HG03103 (cell line): Measurements from ENCODE around the gene ICAM2.
"Not testable (repeated sequence)": the region's sequence is repeated elsewhere in the genome, so short reads cannot be mapped to it uniquely, and the experiment has no call there.

Experiments used
- ATAC-seq: cut with Tn5 transposase; IDR thresholded peaks from one replicate; pipeline ENCODE4 v1.9.1; 2021; ENCODE audit warnings: low read depth; ENCODE audit not compliant: unreplicated experiment

ICAM2 gene

DNA sequence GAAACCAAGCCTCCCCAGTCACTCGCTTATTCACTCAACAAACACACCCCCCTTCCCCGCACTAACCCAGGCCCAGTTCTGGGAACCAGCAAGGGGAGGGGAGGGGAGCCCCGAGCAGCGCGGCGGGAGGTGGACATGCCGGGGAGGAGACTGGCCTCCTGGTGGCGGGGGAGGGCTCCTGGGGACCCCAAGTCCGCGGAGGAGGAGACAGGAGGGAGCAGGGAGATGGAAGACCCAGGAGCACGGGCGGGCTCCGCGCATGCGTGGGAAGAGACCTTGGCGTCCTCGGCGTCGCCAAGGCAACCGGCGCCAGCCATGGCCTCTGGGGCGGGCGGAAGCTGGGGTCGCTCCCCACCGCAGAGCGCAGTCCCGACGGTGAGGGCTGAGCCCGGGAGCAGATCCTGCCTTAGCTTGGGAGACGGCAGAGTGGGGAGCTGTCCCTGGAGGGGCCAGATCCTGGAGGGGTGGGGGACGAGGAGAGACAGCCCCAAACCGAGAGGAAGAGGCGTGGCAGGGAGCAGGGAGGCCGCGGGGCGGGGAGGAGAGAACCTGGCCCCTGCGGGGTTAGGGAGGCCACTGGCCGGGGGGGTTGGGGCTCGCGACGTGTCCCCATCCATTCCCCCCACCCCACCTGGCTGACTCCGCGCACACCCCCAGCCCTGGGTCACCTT, 22.2 kb downstream of the ICAM2 start, which contains the start of gene PRR29:
Gene PRR29 (plus strand): TSS at position 302 of the 671 bp plus-strand sequence. CDS start 14 bp downstream, at position 316.
- no peak for ATAC-seq

- no peak for ATAC-seq
These were observed 22.9 kb downstream of the ICAM2 start for GRCh38 chr17:63997341-63998048.

- no peak for ATAC-seq
These were observed 23.8 kb downstream of the ICAM2 start for GRCh38 chr17:63996430-63997182.

- ATAC-seq, result no peak
These were observed 24.8 kb downstream of the ICAM2 start for GRCh38 chr17:63995626-63996025.

GRCh38 chr17:63993368-63993985, 27.0 kb downstream of the ICAM2 start:
- no peak for ATAC-seq

GRCh38 chr17:63991611-63992010, 28.8 kb downstream of the ICAM2 start:
- no peak for ATAC-seq

DNA sequence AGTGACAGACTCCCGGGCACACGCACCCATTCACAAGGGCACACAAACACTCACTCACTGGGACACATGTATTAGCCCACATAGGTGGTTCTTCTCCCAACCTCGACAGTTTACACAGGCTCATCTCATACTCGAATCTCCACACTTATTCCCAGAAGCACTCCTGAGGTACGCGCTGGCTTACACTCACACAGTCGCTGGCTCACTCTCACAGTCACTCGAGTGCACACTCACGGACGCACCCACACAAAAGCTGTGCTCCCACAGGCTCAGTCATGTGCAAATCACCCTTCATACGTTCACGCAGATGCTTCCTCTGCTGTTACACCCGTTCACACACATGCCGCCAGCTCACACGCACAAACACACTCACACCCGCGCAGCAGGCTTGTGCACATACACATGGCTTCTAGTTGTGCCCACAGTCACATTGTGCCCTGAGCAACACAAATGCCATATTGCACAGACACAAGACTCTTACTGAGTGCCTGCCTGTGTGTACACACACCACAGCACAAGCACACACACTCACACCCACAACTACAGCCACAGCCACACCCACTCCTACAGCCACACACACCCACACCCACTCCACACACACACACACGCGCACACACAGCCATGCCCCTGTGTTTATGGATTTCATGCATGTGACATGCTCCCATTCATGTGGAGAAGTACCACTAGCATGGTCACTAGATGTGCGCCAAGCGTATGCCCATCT, 30.6 kb downstream of the ICAM2 start:
- ATAC-seq, result no peak

DNA sequence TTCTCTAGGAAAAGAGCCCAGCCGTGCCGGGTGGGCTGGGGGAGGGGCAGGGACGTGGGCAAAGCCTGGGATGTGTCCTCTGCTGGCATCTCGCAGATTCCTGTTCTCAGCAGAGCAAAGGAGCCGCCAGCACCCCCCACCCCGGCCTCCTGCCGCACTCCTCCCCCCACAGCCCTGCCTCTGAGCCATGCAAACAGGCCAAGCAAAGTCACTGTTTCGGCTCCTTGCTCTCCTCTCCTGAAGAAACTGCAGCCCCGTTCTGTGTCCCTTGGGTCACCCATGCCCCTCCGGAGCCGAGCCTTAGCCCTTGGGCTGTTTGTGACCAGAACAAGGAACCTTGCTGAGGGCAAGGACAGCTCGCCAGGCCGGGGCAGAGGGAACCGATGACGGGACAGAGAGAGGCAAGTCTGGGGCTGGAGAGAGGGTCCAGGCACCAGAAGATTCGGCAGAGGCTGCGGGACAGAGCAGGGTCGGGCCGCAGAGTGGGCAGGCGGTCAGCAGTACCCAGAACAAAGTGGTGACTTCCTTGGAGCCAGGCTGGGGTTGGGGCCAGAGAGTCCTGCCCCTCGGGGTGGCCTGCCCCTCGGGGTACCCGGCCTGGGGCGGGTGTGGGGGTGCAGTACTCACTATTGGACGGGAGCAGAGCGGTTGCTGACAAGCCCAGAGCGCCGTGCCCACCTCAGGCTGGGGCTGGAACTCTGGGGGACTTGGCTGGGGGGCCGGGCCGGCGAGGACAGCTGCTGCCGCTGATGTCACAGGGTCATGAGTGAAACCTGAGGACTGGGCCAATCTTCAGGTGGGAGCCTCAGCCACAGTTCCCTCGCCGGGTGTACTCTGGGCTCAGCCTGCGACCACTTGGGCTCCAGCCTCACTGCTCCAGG, 31.5 kb downstream of the ICAM2 start:
- no peak for ATAC-seq

DNA sequence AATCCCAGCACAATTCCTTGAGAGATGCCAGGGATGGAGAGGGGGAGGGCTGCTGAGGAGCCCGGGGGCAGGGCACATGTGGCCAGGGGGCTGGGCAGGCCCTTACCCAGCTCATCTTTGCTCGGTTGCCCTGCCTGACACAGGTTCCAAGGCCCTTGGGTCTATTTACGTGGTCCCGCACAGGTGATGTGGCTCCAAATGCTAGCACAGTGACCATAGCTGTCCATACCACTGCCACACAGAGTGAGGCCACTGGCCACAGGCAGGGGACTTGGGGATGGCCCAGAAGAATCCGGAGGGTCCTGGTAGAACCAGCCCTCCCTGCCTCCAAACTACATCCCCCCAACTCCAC, 32.3 kb downstream of the ICAM2 start:
- ATAC-seq, result no peak

DNA sequence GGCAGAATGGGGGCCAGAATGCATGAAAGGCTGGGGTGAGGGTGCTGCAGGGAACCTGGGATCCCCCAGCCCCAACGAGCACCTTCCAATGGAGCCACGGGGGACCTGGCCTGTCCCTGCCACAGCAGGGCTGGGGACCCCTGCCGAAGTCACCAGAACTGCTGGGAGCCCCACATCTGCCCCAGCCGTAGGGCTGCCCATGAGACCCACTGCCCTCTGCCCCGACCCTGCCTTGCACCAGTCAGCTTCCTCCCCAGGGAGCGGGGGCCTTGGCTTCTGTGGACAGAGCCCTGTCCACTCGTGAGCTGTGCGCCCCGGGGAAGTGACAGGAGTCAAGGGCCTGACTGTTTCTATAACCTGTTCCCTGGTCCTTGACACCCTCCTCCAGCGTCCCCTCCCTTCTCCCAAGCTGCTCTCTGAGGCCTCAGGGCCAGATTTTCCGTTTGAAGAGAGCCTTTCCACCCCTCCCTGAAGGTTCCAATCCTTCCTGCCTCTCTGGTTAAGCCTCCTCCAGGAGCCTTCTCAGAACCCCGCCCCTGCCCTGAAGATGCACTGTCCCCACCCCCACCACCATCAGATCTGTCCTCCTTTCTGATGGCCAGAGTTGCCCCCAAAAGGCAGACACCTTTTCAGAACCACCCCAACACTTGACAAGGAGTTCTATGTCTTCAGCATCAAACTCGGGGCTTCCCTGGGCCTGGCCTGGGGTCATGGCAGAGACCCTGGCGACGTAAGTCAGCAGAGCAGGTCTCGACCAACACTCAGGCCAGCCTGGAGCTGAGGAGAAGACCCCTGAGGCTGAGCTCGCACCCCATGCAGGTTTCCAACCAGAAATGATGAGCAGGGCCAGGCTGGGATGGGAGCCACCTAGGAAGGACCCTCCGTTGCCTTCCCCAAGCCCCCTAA, 33.0 kb downstream of the ICAM2 start:
- ATAC-seq, result no peak

DNA sequence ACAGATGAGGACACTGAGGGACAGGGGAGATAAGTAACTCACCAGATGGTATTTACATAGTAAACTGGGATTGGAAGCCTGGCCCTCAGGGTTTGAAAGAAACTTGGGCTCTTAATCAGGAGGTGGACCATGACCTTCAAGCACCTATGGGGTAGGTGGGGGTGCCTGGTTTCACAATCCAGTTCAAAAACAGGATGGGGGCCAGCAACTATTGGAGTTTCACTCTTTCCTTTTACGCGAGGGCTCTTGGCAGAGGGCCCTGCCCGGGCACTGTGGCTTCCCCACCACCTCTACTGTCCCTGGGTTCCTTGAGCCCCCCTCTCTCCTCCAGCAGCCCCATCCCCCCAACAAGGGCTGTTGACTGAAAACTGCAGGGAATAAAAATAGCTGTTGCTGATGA, 33.6 kb downstream of the ICAM2 start:
- ATAC-seq, result no peak

DNA sequence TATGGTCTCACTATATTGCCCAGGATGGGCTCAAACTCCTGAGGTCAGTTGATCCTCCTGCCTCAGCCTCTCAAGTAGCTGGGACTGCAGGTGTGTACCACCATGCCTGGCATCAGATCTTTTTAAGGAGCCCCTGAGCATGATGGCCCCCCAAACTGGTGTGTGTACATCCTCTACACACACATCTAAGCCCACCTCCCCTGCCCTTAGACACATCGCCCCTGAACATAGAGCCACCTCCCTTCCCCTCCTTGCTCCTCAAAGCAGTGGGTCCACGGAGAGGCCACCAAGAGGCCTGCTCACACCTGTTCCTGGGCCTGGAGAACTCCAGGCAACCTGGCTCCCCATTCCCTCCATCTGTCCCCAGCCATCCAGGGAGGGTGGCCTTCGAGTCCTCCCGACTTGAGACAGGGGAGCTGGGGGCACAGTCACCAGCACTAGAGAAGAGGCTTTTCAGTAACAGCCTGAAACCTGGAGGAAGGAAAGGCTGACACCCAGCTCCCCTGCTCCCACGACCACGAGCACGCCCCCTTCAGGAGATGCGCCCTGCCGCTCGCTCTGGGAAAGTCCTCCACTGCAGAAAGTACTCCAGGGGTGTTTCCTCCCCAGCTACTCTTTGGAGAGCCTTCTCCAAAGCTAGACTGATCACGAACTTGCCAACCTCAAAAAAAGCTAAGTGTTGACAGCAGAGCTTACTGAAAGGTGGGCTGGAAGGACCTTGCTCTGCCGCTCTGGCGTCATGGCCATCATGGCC, 34.9 kb downstream of the ICAM2 start:
- ATAC-seq, result no peak

DNA sequence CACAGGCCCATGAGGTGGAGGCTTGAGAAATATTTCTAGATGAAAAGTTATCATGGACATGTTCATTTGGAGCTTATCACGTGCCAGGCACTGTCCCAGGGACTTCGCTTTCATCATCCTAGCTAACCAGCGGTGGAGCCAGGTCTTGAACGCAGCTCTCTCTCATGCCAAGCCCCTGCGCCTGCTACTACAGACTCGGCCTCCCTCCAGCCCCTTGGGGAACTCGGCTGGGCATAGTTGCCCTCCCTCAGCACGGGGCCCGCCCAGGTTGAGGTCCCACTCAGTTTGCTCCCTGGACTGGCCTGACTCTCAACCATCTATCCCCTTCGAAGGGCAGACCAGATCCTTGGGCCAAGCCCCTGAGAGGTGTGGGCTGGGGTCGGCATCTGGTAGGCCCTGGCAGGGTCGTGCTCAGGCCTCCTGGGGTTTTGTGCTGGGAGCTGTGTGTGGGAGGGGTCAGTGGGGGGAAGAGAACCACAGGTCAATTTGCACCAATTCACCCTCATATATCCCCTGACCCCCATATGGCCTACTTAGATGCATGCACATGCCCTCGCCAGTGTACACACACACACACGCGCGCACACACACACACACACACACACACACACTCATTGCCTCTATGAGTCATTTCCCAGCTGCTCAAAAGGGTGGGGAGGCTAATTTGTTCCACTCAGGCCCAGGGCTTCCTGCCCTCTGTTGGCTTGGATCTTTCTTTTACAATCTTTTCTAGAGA, 35.6 kb downstream of the ICAM2 start:
- no peak for ATAC-seq

DNA sequence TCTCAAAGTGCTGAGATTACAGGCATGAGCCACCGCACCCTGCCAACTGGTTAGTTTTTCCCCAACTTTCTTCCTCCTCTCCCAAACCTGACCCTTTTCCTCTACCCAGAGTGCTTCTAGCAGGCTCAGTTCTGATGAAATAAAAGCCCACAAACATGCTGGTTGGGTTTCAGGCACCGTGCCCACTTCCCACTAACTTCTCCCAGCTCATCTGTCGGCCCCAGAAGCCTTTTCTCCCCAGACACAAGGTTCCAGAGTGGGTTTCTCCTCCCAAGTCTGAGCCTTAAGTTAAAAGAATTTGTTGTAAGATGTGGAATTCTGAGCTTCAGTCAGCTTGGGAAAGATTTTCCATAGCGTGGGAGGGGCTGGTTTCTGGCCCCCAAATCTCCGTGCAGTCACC, 36.2 kb downstream of the ICAM2 start:
- ATAC-seq, result no peak

- no peak for ATAC-seq
These were observed 37.1 kb downstream of the ICAM2 start for GRCh38 chr17:63983320-63983719.

DNA sequence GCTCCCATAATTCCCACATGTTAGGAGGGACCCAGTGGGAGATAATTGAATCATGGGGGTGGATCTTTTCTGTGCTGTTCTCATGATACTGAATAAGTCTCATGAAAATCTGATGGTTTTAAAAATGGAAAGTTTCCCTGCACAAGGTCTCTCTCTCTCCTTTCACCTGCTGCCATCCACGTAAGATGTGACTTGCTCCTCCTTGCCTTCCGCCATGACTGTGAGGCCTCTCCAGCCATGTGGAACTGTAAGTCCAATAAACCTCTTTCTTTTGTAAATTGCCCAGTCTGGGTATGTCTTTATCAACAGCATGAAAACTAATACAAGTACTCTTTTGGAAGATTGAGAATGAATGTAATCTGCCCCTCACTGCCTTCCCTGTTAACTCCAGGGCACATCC, 37.8 kb downstream of the ICAM2 start:
- ATAC-seq, result not testable (repeated sequence)
